LNCAP (cell line): ENCODE data around the gene COL4A6.

Experiments
- CTCF ChIP-seq: fragments of 450-650 bp; IDR thresholded peaks from 2 replicates; pipeline ENCODE4 v1.5.1; 2017; ENCODE audit warnings: mild to moderate bottlenecking

The COL4A6 gene

GRCh38 chrX:108216405-108216804, 221.8 kb downstream of the COL4A6 start:
- no peak for TF ChIP-seq CTCF

GRCh38 chrX:108211301-108211700, 226.9 kb downstream of the COL4A6 start:
- no peak for TF ChIP-seq CTCF

- TF ChIP-seq CTCF: no peak
Measured at GRCh38 chrX:108209006-108209554, 229.1 kb downstream of the COL4A6 start.

GRCh38 chrX:108203540-108203939, 234.7 kb downstream of the COL4A6 start:
- TF ChIP-seq CTCF: no peak

- TF ChIP-seq CTCF: peak; percentile 49; the same call in 1 of the 2 replicates
Measured at GRCh38 chrX:108199691-108200090, 238.5 kb downstream of the COL4A6 start.

- no peak for TF ChIP-seq CTCF
Measured at GRCh38 chrX:108199041-108199440, 239.2 kb downstream of the COL4A6 start.

GRCh38 chrX:108198420-108198819, 239.8 kb downstream of the COL4A6 start:
- TF ChIP-seq CTCF: no peak

- TF ChIP-seq CTCF: no peak
Measured at GRCh38 chrX:108186811-108187210, 251.4 kb downstream of the COL4A6 start.
